Transverse colon (tissue), 4 donors: ENCODE data around the gene GLIPR2. TPM values are rescaled to one million over a fixed set of nuclear protein-coding genes. Genes with fewer than 3 reads are reported as not detected.
A peak's percentile ranks its signal among the peaks of the same experiment; 100 is the strongest.

Source experiments
- DNase-seq: peaks from one replicate; pipeline ENCODE4 v3.0.0-alpha.2; 2019
- H3K27ac ChIP-seq, 4 donors: fragments of 200-600 bp; sonication (generic); 2 replicates each; pipeline ENCODE4 v1.5.1; 2016 to 2018; ENCODE audit warnings: inconsistent platforms in 4 of 4
- H3K27me3 ChIP-seq: fragments of 200-600 bp; sonication (generic); 2 replicates; pipeline ENCODE4 v1.5.1; 2017; ENCODE audit warnings: inconsistent platforms
- H3K36me3 ChIP-seq, 4 donors: fragments of 200-600 bp; sonication (generic); 2 replicates each; pipeline ENCODE4 v1.5.1; 2017 to 2019; ENCODE audit warnings: inconsistent platforms in 4 of 4
- H3K4me1 ChIP-seq, 4 donors: fragments of 200-600 bp; sonication (generic); 2 replicates each; pipeline ENCODE4 v1.5.1; 2017 to 2020; ENCODE audit warnings: inconsistent platforms in 4 of 4
- H3K4me3 ChIP-seq, 4 donors: fragments of 200-600 bp; sonication (generic); 1 replicate in 1 of 4; 2 replicates in 3 of 4; pipeline versions ENCODE4 v1.5.1 to v1.6.1; 2017 to 2019; ENCODE audit warnings: inconsistent platforms in 4 of 4
- H3K9me3 ChIP-seq, 2 donors: fragments of 200-600 bp; sonication (generic); 2 replicates each; pipeline ENCODE4 v1.5.1; 2017 to 2019; ENCODE audit warnings: inconsistent platforms in 2 of 2
- CTCF ChIP-seq, 5 experiments: fragments of 200-600 bp in 3 of 5; fragments of 450-650 bp in 2 of 5; sonication (generic) in 3 of 5; IDR thresholded peaks; 1 replicate in 2 of 5; 2 replicates in 3 of 5; pipeline ENCODE4 v1.5.1; 2016 to 2017; ENCODE audit warnings: antibody characterized with exemption in 5 of 5, inconsistent platforms in 3 of 5, mild to moderate bottlenecking in 2 of 5, moderate library complexity in 1 of 5
- EP300 ChIP-seq: sonication (generic); formaldehyde crosslinking; IDR thresholded peaks from one replicate; pipeline ENCODE4 v1.6.1; 2017; ENCODE audit warnings: antibody characterized with exemption, low read depth
- POLR2A ChIP-seq: fragments of 450-650 bp; IDR thresholded peaks from one replicate; pipeline ENCODE4 v1.6.1; 2016; ENCODE audit warnings: antibody characterized with exemption, mild to moderate bottlenecking, moderate library complexity
- POLR2AphosphoS5 ChIP-seq, 3 donors: sonication (generic); formaldehyde crosslinking; IDR thresholded peaks; one replicate each; pipeline ENCODE4 v1.6.1; 2016; ENCODE audit warnings: antibody characterized with exemption in 3 of 3
- WGBS, 2 donors: methylation state at CpG; one replicate each; pipeline ENCODE4 v1.1.5; 2018; ENCODE audit warnings: low coverage in 1 of 2; 5-methylcytosine and 5-hydroxymethylcytosine counted together
- in situ Hi-C, 4 donors: fragments of 200-750 bp; cut with MboI; loops; one replicate each; pipeline versions ENCODE4 v1.15.0 to v1.15.1; 2017; ENCODE audit warnings: low sequenced_read_pairs in 3 of 4, low pct_ligation_motif_present in 1 of 4, low pct_unique_long_range_greater_than_20kb in 1 of 4
- intact Hi-C: fragments of 100-400 bp; cut with DNase I; formaldehyde crosslinking; loops from one replicate; pipeline ENCODE4 v1.15.1; 2023; ENCODE audit warnings: low total_unique reads
- total RNA-seq, 4 donors: library from RNA; depleted of rRNA; stranded (reverse); fragments of >200 nt; gene quantifications; one replicate each; pipeline ENCODE4 v1.1.0, GENCODE V29; 2016

The GLIPR2 gene
- total RNA-seq, 4 donors from 2014 or later: 9.7 to 40.4 (median 26.7) TPM

- H3K36me3 ChIP-seq: peaks cover 0 to 39% (median 12%) of the 10 kb centered on the region in 4 donors
These were observed 76.9 kb downstream of the GLIPR2 start for GRCh38 chr9:36213387-36213786.

More at GRCh38 chr9:36213387-36213786, 76.9 kb downstream of the GLIPR2 start:
- Histone ChIP-seq H3K4me3 (no peak overlapping the region), H3K27me3 (no peaks in the 10 kb centered on the region), H3K27ac (peak overlapping the region in 1 of 4 donors; percentile 12), H3K4me1 (peaks cover 0 to 9% (median 0%) of the 10 kb centered on the region in 4 donors), H3K9me3 (no peaks in the 10 kb centered on the region)
- in situ Hi-C loops (loop anchor here in 1 of 4 donors (25.0 kb wide), 1 partner anchor 124 kb away; no protein-coding TSS in a partner anchor), intact Hi-C loops (no loop called here)
- no peak for DNase-seq
- whole genome bisulfite sequencing, 2 donors: 90% methylated on average over 4 of the region's 4 CpGs; no CpG with 5 or more reads in 1 of the 2 donors
- TF ChIP-seq EP300 (no peak), CTCF (IDR thresholded peaks at IDR 0.05) (no peak), POLR2AphosphoS5 (IDR thresholded peaks at IDR 0.05) (no peak), POLR2A (no peak)

Other genes with a start within 250 kb of the GLIPR2 start
- 10 to 100 TPM; 23.9 to 60.2 (median 34.3) TPM for gene HRCT1, start 230.5 kb upstream of the GLIPR2 start, total RNA-seq
- gene SPAAR, start 227.2 kb upstream of the GLIPR2 start, total RNA-seq: 1 to 10 TPM in 1 of 4 donors, under 1 TPM in 1, not detected in 2; 0.68 to 2.5 TPM
- not detected for gene OR2S2, start 178.6 kb upstream of the GLIPR2 start, total RNA-seq
- gene RECK, start 99.8 kb upstream of the GLIPR2 start, total RNA-seq: 10 to 100 TPM in 1 of 4 donors, 1 to 10 TPM in 3; 1.5 to 30.3 (median 6.0) TPM
- gene CCIN, start 32.7 kb downstream of the GLIPR2 start, total RNA-seq: not detected
- 100 to 1,000 TPM; 163 to 308 (median 217) TPM for gene CLTA, start 54.2 kb downstream of the GLIPR2 start, total RNA-seq
- gene GNE, start 121.7 kb downstream of the GLIPR2 start, total RNA-seq: 100 to 1,000 TPM in 1 of 4 donors, 10 to 100 TPM in 3; 32.2 to 122 (median 82.1) TPM